Measurements from ENCODE around the gene WDR31. TPM values are rescaled to one million over a fixed set of nuclear protein-coding genes. Genes with fewer than 3 reads are reported as not detected.

The WDR31 gene
- total RNA-seq, 1 experiment from 2014 or later, result 11.2 TPM

GRCh38 chr9:113293285-113293878, 46.7 kb downstream of the WDR31 start:
- H3K9me3 ChIP-seq (ENCODE audit: insufficient read depth, low read depth), result no peaks in the 10 kb centered on the region
- H3K27me3 ChIP-seq (ENCODE audit: insufficient read depth, low read depth), result no peaks in the 10 kb centered on the region
- no peak overlapping the region for H2AFZ ChIP-seq
- no peak overlapping the region for H3K4me3 ChIP-seq
- no TSS peak for BruUV-seq (replicated peaks)
- ChIA-PET POLR2A (ENCODE audit: unreplicated experiment) (interaction anchor here (0.8 kb wide), 1 partner anchor 69 kb away, joined by 11 read pairs; no protein-coding TSS in a partner anchor), CTCF (no interaction called here)
- H3K36me3 ChIP-seq (ENCODE audit: low read depth), result peaks cover 21% of the 10 kb centered on the region
- H4K20me1 ChIP-seq (ENCODE audit: insufficient read depth), result no peaks in the 10 kb centered on the region
- DNase-seq, result no peak
- no peak overlapping the region for H3K4me2 ChIP-seq
- H3K79me2 ChIP-seq (ENCODE audit: low read depth), result no peaks in the 10 kb centered on the region
- intact Hi-C loops (cut with micrococcal nuclease; ENCODE audit: unreplicated experiment), result no loop called here
- H3K27ac ChIP-seq, result no peak overlapping the region
- H3F3A ChIP-seq (ENCODE audit: insufficient read depth, low read depth), result peaks cover 13% of the 10 kb centered on the region; the same call in 1 of the 2 replicates
- no peaks in the 10 kb centered on the region for H3K4me1 ChIP-seq (replicated peaks; ENCODE audit: insufficient read depth)
- no peaks in the 10 kb centered on the region for H3K9me2 ChIP-seq (ENCODE audit: insufficient read depth)
- TF ChIP-seq EZH2 (IDR thresholded peaks at IDR 0.05; ENCODE audit: low read depth) (no peak), CTCF (conservative IDR thresholded peaks at IDR 0.05) (no peak)

GRCh38 chr9:113290052-113290607, 49.9 kb downstream of the WDR31 start:
- Histone ChIP-seq H3K27ac (no peak overlapping the region), H4K20me1 (ENCODE audit: insufficient read depth) (no peaks in the 10 kb centered on the region), H3K9me2 (ENCODE audit: insufficient read depth) (no peaks in the 10 kb centered on the region), H3K4me3 (no peak overlapping the region), H3F3A (ENCODE audit: insufficient read depth, low read depth) (peaks cover 9% of the 10 kb centered on the region; the same call in 1 of the 2 replicates), H3K36me3 (ENCODE audit: low read depth) (peaks cover 44% of the 10 kb centered on the region), H3K4me2 (no peak overlapping the region), H2AFZ (no peak overlapping the region), H3K9me3 (ENCODE audit: insufficient read depth, low read depth) (no peaks in the 10 kb centered on the region), H3K4me1 (replicated peaks; ENCODE audit: insufficient read depth) (no peaks in the 10 kb centered on the region), H3K79me2 (ENCODE audit: low read depth) (no peaks in the 10 kb centered on the region), H3K27me3 (ENCODE audit: insufficient read depth, low read depth) (no peaks in the 10 kb centered on the region)
- BruUV-seq (replicated peaks), result no TSS peak
- no peak for DNase-seq
- intact Hi-C loops (cut with micrococcal nuclease; ENCODE audit: unreplicated experiment), result no loop called here
- TF ChIP-seq EZH2 (IDR thresholded peaks at IDR 0.05; ENCODE audit: low read depth), result no peak
- TF ChIP-seq CTCF (conservative IDR thresholded peaks at IDR 0.05), result no peak
- ChIA-PET POLR2A (ENCODE audit: unreplicated experiment) (interaction anchor here (0.6 to 0.7 kb wide), 2 partner anchors 11 to 111 kb away, joined by 6 read pairs; partner anchors contain the start of gene ALAD), CTCF (interaction anchor here (0.7 kb wide), 1 partner anchor 1391 kb away, joined by 5 read pairs; no protein-coding TSS in a partner anchor)

DNA sequence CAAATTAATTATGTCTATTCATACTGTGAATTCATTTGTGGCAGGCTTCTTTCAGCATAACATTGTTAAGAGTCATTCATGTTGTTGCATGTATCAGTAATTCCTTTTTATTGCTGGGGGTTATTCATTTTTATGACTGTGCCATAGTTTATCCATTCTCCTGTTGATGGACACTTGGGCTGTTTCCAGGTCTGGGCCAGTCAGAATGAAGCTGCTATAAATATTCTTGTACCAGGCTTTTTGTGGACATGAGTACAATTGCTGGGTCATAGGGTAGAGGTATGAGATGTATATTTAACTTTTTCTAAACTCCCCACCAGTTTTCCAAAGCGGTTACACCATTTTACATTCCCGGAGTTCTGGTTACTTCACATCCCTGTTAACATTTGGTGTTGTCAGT, 51.0 kb downstream of the WDR31 start:
- DNase-seq, result no peak
- no peak overlapping the region for H3K27ac ChIP-seq
- no peaks in the 10 kb centered on the region for H3K9me2 ChIP-seq (ENCODE audit: insufficient read depth)
- peaks cover 53% of the 10 kb centered on the region for H3K36me3 ChIP-seq (ENCODE audit: low read depth)
- POLR2A ChIA-PET (ENCODE audit: unreplicated experiment), result no interaction called here
- no peaks in the 10 kb centered on the region for H3K79me2 ChIP-seq (ENCODE audit: low read depth)
- H3K4me1 ChIP-seq (replicated peaks; ENCODE audit: insufficient read depth), result no peaks in the 10 kb centered on the region
- H3F3A ChIP-seq (ENCODE audit: insufficient read depth, low read depth), result peaks cover 8% of the 10 kb centered on the region; the same call in 1 of the 2 replicates
- H4K20me1 ChIP-seq (ENCODE audit: insufficient read depth), result no peaks in the 10 kb centered on the region
- CTCF ChIA-PET, result no interaction called here
- no peak overlapping the region for H3K4me2 ChIP-seq
- no peak overlapping the region for H2AFZ ChIP-seq
- no peak for TF ChIP-seq CTCF (conservative IDR thresholded peaks at IDR 0.05)
- no peaks in the 10 kb centered on the region for H3K27me3 ChIP-seq (ENCODE audit: insufficient read depth, low read depth)
- BruUV-seq (replicated peaks), result no TSS peak
- H3K9me3 ChIP-seq (ENCODE audit: insufficient read depth, low read depth), result no peaks in the 10 kb centered on the region
- intact Hi-C loops (cut with micrococcal nuclease; ENCODE audit: unreplicated experiment), result no loop called here
- no peak overlapping the region for H3K4me3 ChIP-seq

Data from PC-9 (cell line).